Astrocyte (in vitro differentiated cells and primary cell): Measurements from ENCODE around the gene INTS6.

Source experiments
- EZH2 ChIP-seq: IDR thresholded peaks from 2 replicates; pipeline ENCODE4 v1.6.1; 2012; ENCODE audit warnings: mild to moderate bottlenecking, low read length, inconsistent platforms; ENCODE audit not compliant: insufficient read depth
- TF ChIP-seq, protein P1 (sequence below): IDR thresholded peaks from 2 replicates; pipeline ENCODE4 v1.5.1; 2011; ENCODE audit warnings: low read depth, mild to moderate bottlenecking, inconsistent platforms, low read length, moderate library complexity; ENCODE audit not compliant: insufficient read depth

- TF ChIP-seq, protein P1, sequence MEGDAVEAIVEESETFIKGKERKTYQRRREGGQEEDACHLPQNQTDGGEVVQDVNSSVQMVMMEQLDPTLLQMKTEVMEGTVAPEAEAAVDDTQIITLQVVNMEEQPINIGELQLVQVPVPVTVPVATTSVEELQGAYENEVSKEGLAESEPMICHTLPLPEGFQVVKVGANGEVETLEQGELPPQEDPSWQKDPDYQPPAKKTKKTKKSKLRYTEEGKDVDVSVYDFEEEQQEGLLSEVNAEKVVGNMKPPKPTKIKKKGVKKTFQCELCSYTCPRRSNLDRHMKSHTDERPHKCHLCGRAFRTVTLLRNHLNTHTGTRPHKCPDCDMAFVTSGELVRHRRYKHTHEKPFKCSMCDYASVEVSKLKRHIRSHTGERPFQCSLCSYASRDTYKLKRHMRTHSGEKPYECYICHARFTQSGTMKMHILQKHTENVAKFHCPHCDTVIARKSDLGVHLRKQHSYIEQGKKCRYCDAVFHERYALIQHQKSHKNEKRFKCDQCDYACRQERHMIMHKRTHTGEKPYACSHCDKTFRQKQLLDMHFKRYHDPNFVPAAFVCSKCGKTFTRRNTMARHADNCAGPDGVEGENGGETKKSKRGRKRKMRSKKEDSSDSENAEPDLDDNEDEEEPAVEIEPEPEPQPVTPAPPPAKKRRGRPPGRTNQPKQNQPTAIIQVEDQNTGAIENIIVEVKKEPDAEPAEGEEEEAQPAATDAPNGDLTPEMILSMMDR: no peak
- TF ChIP-seq EZH2: no peak
Observed at GRCh38 chr13:51444922-51445321, 7.9 kb downstream of the INTS6 start.
